NCI-H2196 (cell line): ENCODE measurements around the gene NR2C1.
A peak's percentile ranks its signal among the peaks of the same experiment; 100 is the strongest.
"Not testable (repeated sequence)": the region's sequence is repeated elsewhere in the genome, so short reads cannot be mapped to it uniquely, and the experiment has no call there.

ENCODE experiments used
- DNase-seq: peaks from one replicate; lab custom pipeline; 2025; ENCODE audit not compliant: unreplicated experiment; lab: John Stamatoyannopoulos, UW

Gene NR2C1

DNA sequence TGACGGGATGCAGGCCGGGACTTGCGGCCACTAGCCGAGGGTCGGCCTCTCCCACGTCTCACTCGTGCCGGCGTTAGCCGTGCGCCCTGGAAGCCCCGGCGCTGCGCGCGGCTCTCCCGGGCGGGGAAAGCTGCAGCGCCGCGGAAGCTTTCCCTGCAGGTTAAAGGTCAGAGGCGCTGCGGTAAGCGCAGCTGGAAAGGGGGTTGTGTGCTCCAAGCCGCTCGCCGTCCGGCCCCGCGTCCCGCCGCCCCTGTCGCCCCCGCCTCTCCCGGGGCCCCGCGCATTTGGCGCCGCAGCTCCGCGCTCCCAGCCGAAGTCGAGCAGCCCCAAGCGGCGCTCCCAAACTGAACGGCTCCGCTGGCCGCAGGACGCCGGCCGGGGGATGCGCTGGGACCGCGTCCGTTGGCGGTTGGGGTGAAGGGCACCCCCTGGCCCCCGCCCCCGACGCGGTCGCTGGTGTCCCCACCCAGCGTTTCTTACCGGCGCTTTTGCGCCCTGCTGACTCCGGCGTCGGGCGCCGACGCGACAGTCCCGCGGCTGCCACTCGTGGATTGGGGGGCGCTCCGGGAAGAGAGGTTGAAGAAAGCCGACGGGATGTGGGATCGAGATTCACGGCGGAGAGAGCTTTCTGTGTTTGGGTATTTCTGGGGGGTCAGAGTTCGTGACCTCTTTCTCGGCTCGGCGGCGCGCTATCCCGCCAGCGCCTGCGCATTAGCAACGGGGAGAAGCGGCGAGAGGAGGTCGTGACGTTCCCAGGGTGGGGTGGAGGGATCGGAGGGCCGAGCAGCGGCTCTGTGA is at the start of gene NR2C1:
NR2C1 (minus strand) TSS at position 719 of the 798 bp plus-strand sequence. CDS start 6,234 bp downstream, outside the sequence.
- DNase-seq: peak; percentile 94

DNA sequence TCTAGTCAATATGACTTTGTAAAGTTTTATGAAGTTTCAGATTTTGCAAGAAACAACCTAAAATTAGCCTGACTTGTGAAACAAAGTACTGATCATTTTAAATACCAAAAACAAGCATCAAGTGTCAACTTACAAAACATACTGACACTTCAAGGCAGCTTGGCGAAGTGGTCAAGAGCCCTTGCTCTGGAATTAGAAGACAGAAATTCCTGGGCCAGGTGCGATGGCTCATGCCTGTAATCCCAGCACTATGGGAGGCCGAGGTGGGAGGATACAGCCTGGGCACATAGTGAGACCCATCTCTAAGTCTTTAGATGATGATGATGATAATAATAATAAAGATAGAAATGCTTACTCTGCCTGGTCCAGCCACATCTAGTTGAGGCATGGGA is 45.4 kb upstream of the NR2C1 start:
- DNase-seq: no peak

DNA sequence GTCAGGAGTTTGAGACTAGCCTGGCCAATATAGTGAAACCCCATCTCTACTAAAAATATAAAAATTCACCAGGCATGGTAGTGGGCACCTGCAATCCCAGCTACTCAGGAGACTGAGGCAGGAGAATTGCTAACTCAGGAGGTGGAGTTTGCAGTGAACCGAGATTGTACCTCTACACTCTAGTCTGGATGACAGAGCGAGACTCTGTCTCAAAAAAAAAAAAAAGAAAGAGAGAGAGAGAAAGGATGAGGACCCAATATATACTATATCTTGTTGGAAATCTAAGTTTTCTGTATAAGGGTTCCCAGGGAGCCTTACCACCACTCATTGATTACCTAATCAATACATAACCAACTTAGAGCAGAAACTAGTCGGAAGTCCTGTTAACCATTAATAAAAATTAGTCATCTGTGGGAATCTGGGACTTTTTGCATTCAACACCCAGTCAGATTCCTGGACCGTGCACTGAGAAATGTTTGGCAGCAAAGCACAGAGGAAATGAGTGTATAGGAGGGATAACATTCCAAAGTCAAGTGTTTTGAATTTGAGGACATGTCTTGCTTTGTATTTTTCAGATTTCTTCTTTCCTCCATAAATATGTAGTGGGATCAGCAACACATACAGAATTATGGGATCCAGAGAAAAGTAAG is 44.8 kb upstream of the NR2C1 start:
- DNase-seq: no peak

DNA sequence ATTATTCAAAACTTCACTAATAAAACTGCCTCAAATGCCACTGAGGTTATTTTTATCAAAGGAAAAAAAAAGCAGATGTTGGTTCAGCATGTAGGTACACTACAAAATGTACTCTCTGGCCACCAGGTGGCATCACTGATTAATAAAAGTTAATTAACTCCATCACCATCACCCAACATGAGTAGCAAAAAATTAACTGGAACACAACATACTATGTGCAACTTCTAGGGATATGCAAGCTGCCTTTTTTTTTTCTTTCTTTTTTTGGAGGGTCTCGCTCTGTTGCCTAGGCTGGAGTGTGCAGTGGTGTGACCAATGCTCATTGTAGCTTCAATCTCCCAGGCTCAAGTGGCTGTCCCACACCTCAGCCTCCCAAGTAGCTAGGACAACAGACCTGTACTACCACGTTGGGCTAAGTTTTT is 43.8 kb upstream of the NR2C1 start:
- peak; percentile 84 for DNase-seq

DNA sequence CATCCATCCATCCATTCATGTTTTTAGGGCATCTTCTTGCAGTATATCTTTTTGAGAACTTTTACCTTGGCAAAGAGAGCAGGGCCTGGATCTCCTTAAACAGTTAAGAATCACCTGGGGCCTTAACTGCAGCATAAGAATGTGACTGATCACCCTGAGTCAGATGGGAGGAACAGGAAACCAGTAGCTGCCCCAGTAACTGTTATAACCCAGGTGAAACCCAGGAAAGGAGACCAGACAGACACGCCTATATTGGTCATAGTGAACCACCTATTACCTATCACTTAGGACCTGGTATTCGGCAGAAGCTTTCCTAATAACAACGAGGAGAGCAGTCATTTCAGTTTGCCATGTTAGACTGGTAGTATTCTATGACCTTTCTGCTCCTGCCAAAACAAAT is 43.4 kb upstream of the NR2C1 start:
- no peak for DNase-seq

DNA sequence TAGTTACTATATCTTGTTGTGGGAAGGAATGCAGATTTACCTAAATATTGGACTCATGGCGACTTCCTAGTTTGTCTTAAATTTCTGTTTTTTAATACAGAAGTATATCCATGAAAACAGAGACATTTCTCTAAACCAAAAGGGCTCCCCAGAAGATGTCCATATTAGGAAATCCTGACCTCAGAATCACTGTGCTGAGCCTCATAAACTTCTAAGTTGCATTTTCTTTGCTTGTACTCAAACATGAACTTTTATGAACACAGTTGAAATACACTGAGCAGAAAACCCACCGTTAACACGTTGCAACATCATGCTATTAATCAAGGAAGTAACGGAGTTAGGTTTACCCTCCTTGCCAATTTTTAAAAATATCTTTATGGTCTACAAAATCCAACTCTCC is 42.9 kb upstream of the NR2C1 start:
- DNase-seq: no peak

DNA sequence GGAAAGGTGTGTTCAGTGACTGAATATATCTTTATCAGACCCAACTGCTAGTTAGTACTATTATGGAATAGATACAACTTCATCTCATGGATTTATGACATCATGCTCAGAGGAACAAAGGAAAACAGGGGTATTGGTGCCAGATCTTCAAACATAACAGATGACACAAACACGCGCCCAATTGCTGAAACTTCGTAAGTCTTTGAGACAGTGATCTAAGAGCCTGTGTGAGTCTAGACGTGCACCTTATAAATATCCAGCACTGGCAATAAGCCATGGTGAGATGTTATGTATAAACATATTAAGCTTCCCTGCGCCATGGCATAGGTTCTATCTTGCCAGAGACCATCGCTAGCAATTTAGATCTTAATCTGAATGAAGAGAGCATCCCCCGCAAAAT is 42.2 kb upstream of the NR2C1 start:
- no peak for DNase-seq

DNA sequence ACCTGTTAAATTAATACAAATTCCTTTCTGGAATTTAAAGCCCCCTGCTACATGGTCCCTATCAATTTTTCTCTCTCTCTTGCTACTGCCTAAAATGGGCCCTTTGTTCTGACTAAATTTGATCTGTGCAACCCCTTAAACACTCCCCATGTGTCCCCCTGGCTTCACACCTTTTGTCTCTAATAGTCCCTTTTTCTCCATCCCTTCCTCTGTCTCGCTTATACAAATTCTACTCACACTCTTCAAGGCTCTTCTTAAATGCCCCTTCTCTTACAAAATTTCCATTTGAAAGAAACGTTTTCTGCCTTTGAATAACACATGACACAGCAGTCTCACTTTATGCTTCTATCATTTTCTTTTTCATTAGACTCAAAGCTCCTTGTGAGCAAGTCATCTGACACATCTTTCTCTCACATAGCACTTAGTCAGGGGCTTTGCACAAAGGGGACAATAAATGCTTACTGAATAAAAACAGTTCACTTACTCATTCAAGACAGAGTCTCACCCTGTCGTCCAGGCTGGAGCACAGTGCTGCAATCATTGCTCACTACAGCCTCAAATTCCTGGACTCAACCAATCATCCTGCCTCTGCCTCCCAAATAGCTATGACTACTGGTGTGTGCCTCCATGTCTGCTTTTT is 41.5 kb upstream of the NR2C1 start:
- no peak for DNase-seq

DNA sequence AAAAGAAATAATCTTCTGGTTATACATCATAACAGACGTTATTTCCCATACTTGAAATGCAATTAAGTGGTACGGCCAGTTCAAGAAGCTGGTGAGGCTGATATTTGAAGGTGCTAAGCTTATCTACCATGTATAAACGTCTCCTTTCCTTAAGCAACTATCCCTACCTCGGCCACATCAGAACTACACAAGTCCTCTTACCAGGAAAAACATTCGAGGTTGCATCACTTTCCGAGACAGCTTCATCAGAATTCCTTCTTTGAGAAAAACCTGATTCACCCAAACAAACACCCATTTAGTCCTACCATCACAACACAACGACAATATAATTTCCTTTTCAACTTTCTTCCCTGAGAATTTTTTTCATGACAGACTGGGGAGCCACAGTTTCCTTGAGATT is 33.9 kb upstream of the NR2C1 start:
- no peak for DNase-seq

DNA sequence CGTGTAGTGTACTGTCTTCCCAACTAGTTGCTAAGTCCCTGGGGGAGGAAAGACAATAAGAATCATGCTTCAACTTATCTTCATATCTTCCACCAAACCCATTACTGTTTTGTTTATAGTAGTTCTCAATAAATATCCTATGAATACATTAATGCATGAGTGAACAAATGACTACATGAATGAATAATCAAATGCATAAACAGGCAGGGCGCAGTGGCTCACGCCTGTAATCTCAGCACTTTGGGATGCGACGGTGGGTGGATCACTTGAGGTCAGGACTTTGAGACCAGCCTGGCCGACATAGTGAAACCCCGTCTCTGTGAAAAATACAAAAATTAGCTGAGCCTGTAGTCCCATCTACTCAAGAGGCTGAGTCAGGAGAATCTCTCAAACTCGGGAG is 32.1 kb upstream of the NR2C1 start:
- no peak for DNase-seq

DNA sequence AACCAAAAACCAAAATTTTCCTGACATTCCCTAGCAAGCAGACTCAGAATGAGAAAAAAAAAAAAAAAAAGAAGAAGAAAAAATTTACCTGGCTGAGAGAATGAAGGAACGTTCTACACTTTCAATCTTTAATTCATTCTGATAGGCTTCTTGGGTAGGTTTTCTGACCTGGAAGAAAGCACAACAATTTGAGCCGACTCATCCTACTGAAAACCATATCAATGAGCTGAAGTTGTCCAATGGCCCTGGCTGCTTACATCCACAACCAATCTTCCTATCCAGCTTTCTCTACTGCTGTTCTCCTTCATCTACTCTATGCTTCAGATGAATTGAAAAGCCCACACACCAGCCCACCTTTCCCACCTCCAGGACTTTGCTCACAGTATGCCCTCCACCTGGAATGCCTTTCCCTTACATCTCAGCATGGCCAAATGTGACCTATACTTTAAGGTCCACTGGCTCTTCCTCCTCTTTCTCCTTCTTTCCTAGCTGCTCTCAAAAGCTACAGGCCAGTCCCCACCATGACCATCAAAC is 31.6 kb upstream of the NR2C1 start:
- no peak for DNase-seq

DNA sequence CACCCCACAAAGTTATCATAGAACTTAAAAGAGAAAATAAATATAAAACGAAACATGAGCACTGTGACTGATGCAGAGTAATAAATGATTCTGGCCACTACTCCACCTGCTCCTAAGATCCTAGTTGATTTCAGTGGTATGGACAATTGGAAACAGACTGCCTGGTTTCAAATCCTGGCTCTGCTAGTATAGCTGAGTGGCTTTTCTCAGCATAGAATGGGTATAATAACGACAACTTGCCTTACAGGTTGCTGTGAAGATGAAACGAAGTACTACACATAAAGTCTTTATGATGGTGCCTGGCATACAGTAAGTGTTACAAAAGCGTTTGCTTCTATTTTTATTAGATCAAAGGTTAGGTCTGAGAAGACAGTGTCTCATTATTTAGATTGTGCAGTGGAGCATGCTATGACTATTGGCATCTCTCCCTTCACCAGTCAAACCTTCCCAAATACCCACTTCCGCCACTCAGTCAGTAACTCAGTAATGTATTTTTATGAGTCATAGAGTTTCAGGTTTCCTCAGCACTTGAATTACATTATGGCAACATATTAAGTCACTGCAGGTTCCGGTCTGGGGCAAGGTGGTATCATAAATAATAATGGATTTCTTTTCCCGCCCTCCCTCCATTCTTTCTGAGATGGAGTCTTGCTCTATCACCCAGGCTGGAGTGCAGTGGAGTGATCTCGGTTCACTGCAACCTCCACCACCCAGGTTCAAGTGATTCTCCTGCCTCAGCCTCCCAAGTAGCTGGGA is 29.7 kb upstream of the NR2C1 start:
- peak; percentile 83 for DNase-seq

DNA sequence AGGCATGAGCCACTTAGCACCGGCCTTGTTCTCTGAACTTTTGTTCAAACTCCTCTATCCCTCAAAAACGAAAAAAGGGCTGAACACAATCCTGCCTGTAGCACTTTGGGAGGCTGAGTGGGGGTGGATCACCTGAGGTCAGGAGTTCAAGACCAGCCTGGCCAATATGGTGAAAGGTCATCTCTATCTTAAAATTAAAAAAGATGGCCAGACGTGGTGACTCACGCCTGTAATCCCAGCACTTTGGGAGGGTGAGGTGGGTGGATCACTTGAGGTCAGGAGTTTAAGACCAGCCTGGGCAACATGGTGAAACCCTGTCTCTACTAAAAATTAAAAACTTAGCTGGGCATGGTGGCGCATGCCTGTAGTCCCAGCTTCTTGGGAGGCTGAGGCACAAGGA is 28.5 kb upstream of the NR2C1 start:
- DNase-seq: not testable (repeated sequence)

DNA sequence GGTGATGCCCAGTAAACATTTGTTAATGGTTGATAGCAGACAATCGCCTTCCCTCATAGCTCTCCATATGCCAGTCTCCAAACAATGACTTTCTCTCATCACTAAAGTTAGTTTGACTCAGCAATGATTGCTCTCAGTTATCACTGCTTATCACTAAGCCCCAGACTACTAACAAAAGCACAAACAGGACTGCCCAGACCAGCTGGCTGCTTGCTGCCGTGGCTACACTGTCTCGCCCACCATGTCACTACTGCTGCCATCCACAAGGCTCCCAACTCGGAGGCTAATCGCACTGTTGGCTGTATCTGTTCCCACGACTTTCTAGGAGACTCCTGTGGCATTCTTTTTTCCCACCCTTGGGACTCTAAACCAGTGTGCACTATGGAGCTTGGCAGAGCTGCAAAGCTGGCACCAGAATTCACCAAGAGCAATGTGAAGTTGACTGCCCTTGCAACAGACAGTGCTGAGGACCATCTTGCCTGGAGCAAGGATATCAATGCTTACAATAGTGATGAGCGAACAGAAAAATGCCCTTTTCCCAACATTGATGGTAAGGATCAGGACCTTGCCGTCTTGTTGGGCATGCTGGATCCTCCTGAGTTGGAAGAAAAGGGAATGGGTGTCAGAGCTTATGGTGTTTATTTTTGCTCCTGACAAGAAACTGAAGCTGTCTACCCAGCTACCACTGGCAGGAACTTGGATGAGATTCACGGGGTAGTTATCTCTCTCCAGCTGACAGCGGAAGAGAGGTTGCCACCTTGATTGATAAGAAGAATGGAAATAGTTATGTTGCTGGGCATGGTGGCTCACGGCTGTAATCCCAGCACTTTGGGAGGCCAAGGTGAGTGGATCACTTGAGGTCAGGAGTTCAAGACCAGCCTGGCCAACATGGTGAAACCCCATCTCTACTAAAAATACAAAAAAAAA is 27.1 kb upstream of the NR2C1 start:
- DNase-seq: no peak

DNA sequence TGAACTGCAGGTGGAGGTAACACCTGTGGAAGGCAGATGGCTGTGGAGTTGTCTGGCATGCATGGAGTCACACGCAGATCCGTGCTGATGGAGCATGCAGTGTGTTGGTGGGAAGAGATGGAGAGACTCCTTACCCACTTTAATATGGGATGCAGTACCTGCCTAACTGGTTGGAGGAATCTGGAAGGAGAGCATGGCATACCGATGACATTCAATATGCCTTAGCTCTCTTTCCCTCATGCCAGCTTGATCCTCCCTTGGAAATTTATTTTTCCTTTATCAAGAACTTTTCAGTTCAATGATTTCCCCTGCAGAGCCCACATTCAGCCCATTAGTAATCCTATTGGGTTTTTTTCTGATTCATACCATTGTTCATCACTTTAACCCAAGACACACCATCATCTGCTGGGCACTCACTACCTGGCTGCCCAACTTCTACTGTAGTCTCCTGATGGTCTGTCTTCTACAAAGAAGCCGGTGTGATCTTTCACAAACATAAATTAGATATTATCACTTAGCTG is 25.9 kb upstream of the NR2C1 start:
- DNase-seq: no peak

DNA sequence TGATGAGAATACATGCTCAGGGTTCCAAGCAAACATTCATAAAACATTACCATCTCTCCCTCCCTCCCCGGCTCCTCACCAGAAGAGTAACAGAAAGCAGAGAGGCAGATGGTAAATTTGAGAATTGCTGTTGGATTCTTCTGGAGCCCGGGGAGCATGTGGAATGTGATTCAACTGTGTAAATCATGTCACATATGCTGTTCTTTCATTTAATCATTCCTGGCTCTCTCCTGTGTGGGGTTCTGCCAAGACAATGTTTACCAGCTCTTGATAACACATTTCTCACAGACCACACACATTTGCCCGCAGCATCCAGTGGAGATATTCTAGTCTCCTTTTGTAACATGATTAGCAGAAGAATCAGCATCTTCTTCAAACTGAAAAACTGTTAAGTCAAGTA is 23.4 kb upstream of the NR2C1 start:
- DNase-seq: peak; percentile 61

DNA sequence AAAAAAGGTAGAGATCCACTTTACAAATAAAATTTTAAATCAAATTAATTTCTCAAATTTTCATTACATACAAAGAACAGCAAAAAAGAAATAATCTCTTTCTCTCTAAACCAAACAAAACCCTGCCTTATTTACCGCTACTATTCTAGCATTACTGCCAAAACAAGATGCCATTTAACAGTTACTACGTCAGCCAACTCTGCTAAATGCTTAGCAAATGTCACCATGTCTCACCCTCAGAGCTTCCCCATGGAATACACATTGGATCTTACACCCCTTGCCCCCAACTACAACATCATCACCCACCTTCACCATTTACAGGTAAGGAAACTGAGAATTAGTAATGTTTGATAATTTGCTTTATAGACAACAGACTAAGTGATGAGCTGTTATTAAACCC is 23.0 kb upstream of the NR2C1 start:
- DNase-seq: no peak

DNA sequence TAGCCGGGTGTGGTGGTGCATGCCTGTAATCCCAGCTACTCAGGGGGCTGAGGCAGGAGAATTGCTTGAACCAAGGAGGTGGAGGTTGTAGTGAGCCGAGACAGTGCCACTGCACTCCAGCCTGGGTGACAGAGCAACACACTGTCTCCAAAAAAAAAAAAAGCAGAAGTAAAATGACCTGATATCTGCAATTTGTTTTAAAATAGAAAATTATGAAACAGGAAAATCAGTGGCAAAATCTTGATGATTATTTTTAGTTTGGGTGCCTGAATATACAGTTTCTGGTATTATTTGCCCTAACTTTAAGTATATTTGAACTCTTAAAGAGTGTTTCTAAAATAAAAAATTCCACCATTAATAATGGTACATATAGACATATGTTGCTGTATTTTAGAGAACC is 22.4 kb upstream of the NR2C1 start:
- not testable (repeated sequence) for DNase-seq

DNA sequence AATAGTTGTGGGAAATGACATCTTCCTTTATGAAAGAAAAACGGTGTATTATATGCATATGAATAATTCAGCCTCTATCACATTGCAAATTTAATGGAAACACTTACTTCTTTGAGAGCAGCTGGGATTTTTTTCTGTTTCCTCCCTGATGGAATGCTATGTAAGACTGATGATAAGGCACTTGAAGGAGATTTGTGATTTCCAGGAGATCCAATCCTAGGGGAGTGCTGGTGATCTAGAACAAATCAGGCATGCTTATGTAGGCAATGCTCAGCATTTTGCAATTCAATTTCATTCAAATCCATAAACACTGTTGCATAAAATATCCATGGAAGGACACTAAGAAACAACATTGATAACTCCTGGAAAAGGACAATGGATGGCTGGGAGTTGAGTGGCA is 16.0 kb upstream of the NR2C1 start:
- DNase-seq: no peak

DNA sequence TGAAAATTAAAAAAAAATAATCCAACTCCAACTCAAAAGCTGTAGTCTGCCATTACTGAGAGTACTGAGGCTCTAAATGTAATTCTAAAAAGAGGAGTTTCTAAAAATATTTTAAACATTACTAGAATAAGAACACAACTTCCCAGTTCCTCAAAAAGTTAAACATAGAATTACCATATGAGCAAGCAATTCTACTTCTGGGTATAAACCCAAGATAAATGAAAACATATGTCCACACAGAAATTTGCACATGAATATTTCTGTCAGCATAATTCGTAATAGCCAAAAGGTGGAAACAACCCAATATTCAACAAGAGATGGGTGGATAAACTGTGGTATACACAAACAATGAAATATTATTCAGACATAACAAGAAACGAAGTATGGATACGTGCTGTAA is 15.0 kb upstream of the NR2C1 start:
- no peak for DNase-seq
